ENCODE results near the gene FAF1.

The FAF1 gene

GRCh38 chr1:50492142-50492541 is 467.9 kb downstream of the FAF1 start:
- no peak for DNase-seq (ENCODE audit: low spot score)
- no peak for TF ChIP-seq CTCF (IDR thresholded peaks at IDR 0.05; ENCODE audit: extremely low read depth, insufficient read depth, missing control alignments)
- in situ Hi-C loops (cut with MboI; ENCODE audit: low pct_unique_long_range_greater_than_20kb, low sequenced_read_pairs, unreplicated experiment), result no loop called here

DNA sequence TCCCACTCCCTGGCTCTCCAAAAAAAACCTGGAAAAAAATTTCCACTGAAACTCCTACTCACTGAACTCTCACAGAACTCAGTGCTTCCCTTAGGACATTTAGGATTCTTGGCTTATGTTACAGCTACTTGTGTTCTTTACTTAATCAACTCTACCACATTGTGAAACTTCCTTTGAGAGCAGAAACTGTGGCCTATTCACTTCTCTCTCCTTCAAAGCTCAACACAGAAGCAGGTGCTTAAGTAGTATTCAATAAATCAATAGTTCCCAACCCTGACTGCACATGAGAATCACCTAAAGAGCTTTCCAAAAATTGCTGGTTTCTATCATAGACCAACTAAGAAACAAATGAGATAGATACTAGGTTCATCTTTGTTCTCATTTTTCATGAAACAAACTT is 468.9 kb downstream of the FAF1 start:
- DNase-seq (ENCODE audit: low spot score), result no peak
- no peak for TF ChIP-seq CTCF (IDR thresholded peaks at IDR 0.05; ENCODE audit: extremely low read depth, insufficient read depth, missing control alignments)
- in situ Hi-C loops (cut with MboI; ENCODE audit: low pct_unique_long_range_greater_than_20kb, low sequenced_read_pairs, unreplicated experiment), result no loop called here

DNA sequence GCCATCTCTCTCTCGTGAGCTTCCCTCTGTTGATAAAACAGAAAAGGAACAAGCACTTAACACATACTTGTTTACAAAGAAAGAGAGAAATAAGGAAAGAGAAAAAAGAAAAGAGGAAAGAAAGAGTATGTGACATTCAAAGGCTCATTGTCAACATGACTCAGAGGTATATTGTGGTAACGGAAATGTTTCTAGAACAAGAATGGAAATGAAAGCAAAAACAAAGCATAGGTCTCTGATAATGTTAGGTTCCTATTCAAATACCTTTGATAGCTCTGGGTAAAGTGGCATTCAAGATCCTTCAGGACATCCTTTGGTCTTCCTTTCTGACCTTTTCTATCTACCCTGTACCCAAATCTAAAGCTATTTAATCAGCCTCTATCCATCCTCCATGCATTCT is 469.4 kb downstream of the FAF1 start:
- no peak for DNase-seq (ENCODE audit: low spot score)
- TF ChIP-seq CTCF (IDR thresholded peaks at IDR 0.05; ENCODE audit: extremely low read depth, insufficient read depth, missing control alignments), result no peak
- in situ Hi-C loops (cut with MboI; ENCODE audit: low pct_unique_long_range_greater_than_20kb, low sequenced_read_pairs, unreplicated experiment), result no loop called here

GRCh38 chr1:50488876-50489275 is 471.2 kb downstream of the FAF1 start:
- no peak for DNase-seq (ENCODE audit: low spot score)
- no peak for TF ChIP-seq CTCF (IDR thresholded peaks at IDR 0.05; ENCODE audit: extremely low read depth, insufficient read depth, missing control alignments)
- in situ Hi-C loops (cut with MboI; ENCODE audit: low pct_unique_long_range_greater_than_20kb, low sequenced_read_pairs, unreplicated experiment), result no loop called here

- in situ Hi-C loops (cut with MboI; ENCODE audit: low pct_unique_long_range_greater_than_20kb, low sequenced_read_pairs, unreplicated experiment), result no loop called here
- no peak for DNase-seq (ENCODE audit: low spot score)
- no peak for TF ChIP-seq CTCF (IDR thresholded peaks at IDR 0.05; ENCODE audit: extremely low read depth, insufficient read depth, missing control alignments)
Observed at GRCh38 chr1:50488356-50488755, 471.7 kb downstream of the FAF1 start.

DNA sequence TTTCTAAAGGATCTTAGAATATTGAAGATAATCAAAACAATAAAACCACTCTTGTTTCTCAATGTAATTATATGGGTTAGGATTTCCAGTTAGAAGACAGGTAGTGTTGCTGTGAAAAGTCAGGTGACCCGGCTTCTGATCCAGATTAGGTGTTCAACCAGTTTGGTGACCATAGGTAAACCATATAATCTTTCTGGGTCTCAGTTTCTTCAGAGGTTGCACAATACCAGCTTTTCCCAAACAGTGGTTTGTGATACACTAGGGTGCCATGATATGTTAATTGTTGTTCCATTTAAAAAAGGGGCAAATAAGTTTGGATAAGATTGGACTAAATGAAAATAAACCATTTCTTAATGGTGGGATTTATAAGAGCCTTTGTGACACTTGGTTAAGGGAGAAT is 472.3 kb downstream of the FAF1 start:
- TF ChIP-seq CTCF (IDR thresholded peaks at IDR 0.05; ENCODE audit: extremely low read depth, insufficient read depth, missing control alignments), result no peak
- DNase-seq (ENCODE audit: low spot score), result no peak
- in situ Hi-C loops (cut with MboI; ENCODE audit: low pct_unique_long_range_greater_than_20kb, low sequenced_read_pairs, unreplicated experiment), result no loop called here

GRCh38 chr1:50481142-50481736 is 478.8 kb downstream of the FAF1 start:
- in situ Hi-C loops (cut with MboI; ENCODE audit: low pct_unique_long_range_greater_than_20kb, low sequenced_read_pairs, unreplicated experiment), result no loop called here
- DNase-seq (ENCODE audit: low spot score), result no peak
- TF ChIP-seq CTCF (IDR thresholded peaks at IDR 0.05; ENCODE audit: extremely low read depth, insufficient read depth, missing control alignments), result no peak
